GM21825 (cell line): ENCODE data around the gene TAF11L12.
"Not testable (repeated sequence)": the region's sequence is repeated elsewhere in the genome, so short reads cannot be mapped to it uniquely, and the experiment has no call there.

Experiments
- ATAC-seq: cut with Tn5 transposase; IDR thresholded peaks from one replicate; pipeline ENCODE4 v1.9.1; 2021; ENCODE audit warnings: mild to moderate bottlenecking, moderate library complexity; ENCODE audit not compliant: unreplicated experiment

The TAF11L12 gene

DNA sequence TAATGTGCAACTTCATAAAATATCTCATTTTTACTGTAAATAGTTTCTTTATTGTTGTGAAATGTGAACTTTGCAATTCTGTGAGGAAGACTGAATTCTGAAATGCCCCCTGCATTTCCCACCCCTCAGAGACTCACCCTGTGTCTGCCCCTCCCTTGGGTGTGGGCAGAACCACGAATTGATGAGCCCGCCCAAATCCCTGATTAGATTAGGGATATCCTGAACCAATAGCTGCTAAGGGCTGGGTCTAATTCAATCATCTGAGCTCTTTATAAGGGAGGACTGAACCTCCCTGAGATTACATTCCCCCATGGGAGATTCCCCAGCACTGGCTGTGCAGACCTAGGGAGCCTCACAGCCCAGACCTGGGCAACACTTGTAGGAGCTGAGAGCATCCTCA lies at the start of gene TAF11L12:
TAF11L12 (plus strand) TSS at position 301 of the 400 bp plus-strand sequence.
- not testable (repeated sequence) for ATAC-seq

DNA sequence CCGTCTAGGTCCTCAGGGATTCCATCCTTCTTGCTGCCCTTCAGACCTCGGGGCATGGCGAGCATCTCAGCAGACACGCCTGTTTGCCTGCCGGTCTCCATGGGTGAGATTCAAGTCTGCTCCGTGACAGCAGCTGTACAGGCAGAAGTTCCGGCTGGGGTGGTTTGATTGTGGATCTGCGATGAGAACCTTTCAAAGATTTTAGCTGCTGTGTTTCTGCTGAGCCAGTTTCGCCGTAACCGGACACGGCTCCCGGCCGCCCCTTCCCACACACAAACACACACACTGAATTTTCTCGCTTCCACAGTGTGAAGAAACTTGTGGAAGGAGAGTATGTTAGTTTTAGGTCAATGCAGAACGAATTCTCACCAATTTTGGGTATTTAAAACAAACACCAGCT lies 24.5 kb upstream of the TAF11L12 start, which contains the start of gene TAF11L7:
TAF11L7 (minus strand) TSS at position 101 of the 400 bp plus-strand sequence.
- not testable (repeated sequence) for ATAC-seq

DNA sequence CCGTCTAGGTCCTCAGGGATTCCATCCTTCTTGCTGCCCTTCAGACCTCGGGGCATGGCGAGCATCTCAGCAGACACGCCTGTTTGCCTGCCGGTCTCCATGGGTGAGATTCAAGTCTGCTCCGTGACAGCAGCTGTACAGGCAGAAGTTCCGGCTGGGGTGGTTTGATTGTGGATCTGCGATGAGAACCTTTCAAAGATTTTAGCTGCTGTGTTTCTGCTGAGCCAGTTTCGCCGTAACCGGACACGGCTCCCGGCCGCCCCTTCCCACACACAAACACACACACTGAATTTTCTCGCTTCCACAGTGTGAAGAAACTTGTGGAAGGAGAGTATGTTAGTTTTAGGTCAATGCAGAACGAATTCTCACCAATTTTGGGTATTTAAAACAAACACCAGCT lies 19.3 kb upstream of the TAF11L12 start, which contains the start of gene TAF11L8:
TAF11L8 (minus strand) TSS at position 101 of the 400 bp plus-strand sequence.
- not testable (repeated sequence) for ATAC-seq

DNA sequence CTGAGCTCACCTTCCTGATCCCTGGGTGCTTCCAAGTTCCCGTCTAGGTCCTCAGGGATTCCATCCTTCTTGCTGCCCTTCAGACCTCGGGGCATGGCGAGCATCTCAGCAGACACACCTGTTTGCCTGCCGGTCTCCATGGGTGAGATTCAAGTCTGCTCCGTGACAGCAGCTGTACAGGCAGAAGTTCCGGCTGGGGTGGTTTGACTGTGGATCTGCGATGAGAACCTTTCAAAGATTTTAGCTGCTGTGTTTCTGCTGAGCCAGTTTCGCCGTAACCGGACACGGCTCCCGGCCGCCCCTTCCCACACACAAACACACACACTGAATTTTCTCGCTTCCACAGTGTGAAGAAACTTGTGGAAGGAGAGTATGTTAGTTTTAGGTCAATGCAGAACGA lies 15.9 kb upstream of the TAF11L12 start, which contains the start of gene TAF11L9:
TAF11L9 (minus strand) TSS at position 140 of the 400 bp plus-strand sequence.
- not testable (repeated sequence) for ATAC-seq

DNA sequence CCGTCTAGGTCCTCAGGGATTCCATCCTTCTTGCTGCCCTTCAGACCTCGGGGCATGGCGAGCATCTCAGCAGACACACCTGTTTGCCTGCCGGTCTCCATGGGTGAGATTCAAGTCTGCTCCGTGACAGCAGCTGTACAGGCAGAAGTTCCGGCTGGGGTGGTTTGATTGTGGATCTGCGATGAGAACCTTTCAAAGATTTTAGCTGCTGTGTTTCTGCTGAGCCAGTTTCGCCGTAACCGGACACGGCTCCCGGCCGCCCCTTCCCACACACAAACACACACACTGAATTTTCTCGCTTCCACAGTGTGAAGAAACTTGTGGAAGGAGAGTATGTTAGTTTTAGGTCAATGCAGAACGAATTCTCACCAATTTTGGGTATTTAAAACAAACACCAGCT lies 12.5 kb upstream of the TAF11L12 start, which contains the start of gene TAF11L10:
TAF11L10 (minus strand) TSS at position 101 of the 400 bp plus-strand sequence.
- not testable (repeated sequence) for ATAC-seq

DNA sequence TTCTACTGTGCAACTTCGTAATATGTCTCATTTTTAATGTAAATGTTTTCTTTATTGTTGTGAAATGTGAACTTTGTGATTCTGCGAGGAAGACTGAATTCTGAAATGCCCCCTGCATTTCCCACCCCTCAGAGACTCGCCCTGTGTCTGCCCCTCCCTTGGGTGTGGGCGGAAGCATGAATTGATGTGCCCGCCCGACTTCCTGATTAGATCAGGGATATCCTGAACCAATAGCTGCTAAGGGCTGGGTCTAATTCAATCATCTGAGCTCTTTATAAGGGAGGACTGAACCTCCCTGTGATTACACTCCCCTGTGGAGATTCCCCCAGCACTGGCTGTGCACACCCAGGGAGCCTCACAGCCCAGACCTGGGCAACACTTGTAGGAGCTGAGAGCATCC lies 6.3 kb upstream of the TAF11L12 start, which contains the start of gene TAF11L11:
TAF11L11 (plus strand) TSS at position 304 of the 400 bp plus-strand sequence.
- not testable (repeated sequence) for ATAC-seq

DNA sequence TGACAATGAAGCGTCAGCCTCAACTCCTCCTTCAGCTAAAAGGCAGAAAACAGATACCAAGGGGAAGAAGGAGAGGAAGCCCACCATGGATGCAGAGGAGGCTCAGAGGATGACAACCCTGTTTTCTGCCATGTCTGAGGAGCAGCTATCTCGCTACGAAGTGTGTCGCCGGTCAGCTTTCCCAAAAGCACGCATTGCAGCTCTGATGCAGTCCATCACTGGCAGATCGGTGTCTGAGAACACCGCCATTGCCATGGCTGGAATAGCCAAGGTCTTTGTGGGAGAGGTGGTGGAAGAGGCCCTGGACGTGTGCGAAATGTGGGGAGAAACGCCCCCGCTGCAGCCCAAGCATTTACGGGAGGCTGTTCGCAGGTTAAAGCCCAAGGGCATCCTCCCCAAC lies 5.2 kb upstream of the TAF11L12 start:
- no peak for ATAC-seq

DNA sequence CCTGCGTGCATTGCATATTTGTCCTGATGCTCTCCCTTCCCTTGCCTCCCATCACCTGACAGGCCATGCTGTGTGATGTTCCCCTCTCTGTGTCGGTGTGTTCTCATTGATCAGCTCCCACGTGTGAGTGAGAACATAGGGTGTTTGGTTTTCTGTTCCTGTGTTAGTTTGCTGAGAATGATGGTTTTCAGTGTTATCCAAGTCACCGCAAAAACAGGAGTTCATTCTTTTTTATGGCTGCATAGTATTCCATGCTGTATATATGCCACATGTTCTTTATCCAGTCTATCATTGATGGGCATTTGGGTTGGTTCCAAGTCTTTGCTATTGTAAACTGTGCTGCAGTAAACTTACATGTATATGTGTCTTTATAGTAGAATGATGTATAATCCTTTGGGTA lies 2.7 kb upstream of the TAF11L12 start:
- not testable (repeated sequence) for ATAC-seq

DNA sequence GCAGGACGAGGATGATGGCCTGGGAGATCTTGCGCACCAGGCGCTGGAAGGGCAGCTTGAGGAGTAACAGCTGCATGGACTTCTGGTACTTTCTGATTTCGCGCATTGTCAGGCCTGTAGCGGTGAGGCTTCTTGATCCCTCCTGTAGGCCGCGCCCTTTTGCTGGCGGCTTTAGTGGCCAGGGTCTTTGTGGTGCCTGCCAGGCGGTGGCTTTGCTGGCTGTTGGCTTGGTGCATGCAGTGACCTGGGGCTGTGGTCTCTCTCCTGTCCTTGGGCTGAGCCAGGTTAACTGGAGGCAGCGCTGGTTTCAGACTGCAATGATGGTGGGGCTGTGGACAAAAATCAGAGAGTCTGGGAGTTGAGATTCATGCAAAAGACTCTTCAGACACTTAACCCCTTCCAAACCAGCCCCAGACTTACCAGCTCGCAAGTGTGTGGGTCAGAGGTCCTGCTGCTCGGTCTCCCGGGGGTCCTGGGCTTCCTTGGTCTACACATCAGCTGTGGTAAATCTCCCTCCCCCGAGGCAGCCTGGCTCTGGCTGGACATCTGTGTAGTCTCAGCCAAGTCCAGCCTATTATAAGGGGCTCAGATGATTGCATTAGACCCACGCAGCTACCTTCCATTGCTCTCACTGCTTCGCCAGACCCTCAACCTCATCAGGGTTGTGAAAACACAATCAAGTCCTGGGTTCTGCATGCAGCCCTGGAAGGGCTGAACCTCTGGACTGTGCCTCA lies 4.8 kb downstream of the TAF11L12 start:
- ATAC-seq = no peak

DNA sequence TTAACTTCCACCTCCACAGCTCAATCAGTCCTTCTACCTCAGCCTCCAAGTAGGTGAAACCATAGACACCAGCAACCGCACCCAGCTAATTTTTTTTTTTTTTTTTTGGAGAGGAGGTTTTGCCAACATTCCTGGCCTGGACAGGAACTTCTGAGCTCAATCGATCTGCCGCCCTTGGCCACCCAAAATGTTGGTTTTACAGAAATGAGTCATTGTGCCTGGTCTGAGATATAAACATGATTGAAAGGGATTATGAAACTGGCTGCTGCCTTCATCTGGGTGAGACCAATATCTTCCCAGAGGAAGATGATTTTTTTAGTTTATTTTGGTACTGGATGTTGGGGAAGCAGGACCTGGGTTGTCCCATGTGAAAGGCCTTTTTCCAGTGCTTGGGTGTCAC lies 9.2 kb downstream of the TAF11L12 start:
- ATAC-seq = no peak

DNA sequence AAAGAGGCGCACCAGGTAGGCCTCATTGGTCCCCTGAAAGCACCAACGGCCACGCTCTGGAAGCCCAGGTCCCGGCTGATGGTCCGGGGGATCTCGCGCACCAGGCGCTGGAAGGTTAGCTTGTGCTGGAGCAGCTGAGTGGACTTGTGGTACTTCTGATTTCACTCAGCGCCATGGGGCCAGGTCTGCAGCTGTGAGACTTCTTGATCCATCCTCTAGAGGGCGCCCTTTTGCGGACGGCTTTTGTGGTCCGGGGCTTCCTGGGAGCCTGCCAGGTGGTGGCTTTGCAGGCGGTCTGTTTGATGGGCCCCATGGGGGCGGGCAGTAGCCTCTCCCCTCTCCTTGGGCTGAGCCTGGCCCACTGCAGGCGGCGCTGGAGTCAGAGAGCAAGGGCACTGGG lies 10.4 kb downstream of the TAF11L12 start:
- no peak for ATAC-seq

DNA sequence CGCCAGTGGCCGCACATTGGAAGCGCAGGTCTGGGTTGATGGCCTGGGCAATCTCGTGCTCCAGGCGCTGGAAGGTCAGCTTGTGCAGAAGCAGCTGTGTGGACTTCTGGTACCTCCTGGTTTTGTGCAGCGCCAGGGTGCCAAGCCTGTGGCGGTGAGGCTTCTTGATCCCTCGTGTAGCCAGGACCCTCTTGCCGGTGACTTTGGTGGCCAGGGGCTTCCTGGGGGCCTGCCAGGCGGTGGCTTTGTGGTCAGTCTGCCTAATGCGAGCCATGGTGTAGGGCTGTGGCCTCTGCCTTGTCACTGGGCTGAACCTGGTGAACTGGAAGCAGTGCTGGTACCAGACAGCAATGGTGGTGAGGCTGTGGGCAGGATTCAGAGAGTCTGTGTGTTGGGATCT lies 15.5 kb downstream of the TAF11L12 start:
- ATAC-seq = no peak

DNA sequence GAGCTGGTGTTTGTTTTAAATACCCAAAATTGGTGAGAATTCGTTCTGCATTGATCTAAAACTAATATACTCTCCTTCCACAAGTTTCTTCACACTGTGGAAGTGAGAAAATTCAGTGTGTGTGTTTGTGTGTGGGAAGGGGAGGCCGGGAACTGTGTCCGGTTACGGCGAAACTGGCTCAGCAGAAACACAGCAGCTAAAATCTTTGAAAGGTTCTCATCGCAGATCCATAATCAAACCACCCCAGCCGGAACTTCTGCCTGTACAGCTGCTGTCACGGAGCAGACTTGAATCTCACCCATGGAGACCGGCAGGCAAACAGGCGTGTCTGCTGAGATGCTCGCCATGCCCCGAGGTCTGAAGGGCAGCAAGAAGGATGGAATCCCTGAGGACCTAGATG lies 21.6 kb downstream of the TAF11L12 start, which contains the start of gene TAF11L13:
TAF11L13 (plus strand) TSS at position 301 of the 400 bp plus-strand sequence.
- not testable (repeated sequence) for ATAC-seq

DNA sequence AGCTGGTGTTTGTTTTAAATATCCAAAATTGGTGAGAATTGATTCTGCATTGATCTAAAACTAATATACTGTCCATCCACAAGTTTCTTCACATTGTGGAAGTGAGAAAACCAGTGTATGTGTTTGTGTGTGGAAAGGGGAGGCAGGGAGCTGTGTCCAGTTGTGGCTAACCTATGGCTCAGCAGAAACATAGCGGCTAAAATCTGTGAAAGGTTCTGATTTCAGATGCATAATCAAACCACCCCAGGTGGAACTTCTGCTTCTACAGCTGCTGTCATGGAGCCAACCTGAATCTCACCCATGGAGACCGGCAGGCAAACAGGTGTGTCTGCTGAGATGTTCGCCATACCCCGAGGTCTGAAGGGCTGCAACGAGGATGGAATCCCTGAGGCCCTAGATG lies 24.0 kb downstream of the TAF11L12 start, which contains the start of gene TAF11L14:
TAF11L14 (plus strand) TSS at position 301 of the 400 bp plus-strand sequence.
- ATAC-seq = no peak

DNA sequence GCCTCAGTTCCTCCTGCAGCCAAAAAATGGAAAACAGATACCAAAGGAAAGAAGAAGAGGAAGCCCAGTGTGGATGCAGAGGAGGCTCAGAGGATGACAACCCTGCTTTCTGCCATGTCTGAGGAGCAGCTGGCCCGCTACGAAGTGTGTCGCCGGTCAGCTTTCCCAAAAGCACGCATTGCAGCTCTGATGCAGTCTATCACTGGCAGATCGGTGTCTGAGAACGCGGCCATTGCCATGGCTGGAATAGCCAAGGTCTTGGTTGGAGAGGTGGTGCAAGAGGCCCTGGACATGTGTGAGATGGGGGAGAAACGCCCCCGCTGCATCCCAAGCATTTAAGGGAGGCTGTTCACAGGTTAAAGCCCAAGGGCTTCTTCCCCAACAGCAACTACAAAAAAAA lies 39.0 kb downstream of the TAF11L12 start:
- not testable (repeated sequence) for ATAC-seq

DNA sequence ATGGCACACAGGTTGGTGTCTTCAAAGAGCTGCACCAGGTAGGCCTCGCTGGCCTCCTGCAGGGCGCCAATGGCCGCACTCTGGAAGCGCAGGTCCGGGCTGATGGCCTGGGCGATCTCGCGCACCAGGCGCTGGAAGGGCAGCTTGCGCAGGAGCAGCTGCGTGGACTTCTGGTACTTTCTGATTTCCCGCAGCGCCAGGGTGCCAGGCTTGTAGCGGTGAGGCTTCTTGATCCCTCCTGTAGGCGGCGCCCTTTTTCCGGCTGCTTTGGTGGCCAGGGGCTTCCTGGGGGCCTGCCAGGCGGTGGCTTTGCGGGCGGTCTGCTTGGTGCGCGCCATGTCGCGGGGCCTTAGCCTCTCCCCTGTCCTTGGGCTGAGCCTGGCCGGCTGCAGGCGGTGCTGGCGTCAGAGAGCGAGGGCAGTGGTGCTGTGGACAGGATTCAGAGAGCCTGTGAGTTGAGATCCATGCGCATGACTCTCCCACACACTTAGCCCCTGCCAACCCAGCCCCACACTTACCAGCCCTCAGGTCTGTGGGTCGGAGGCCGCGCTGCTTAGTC lies 45.1 kb downstream of the TAF11L12 start:
- not testable (repeated sequence) for ATAC-seq

DNA sequence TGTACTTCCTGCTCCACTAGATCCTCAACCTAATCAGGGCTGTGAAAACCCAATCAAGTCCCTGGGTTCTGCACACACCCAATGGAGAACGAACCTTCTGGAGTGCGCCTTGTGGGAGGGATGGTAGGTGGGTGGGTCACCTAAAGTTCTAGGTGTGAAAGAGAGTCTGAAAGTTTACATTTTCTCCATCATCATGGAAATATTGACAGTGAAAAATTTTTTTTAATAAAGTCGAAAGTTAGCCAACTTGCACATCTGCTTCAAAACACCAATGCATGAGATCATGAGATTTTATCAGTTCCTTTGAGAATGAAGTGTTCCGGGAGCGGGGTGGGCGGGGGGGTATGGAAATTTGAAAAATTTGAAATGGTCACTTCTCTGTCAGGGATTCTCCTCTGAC lies 45.7 kb downstream of the TAF11L12 start:
- ATAC-seq = no peak
